Activated T-cell treated with anti-CD3 and anti-CD28 coated beads, Interleukin-2, amount 50 U/mL, for 48 hours (primary cell): ENCODE data around the gene MS4A2.
"Not testable (repeated sequence)": the region's sequence is repeated elsewhere in the genome, so short reads cannot be mapped to it uniquely, and the experiment has no call there.

Experiments used
- DNase-seq, 2 experiments: peaks; one replicate each; pipeline ENCODE4 v3.0.0-alpha.2; 2020

Gene MS4A2

DNA sequence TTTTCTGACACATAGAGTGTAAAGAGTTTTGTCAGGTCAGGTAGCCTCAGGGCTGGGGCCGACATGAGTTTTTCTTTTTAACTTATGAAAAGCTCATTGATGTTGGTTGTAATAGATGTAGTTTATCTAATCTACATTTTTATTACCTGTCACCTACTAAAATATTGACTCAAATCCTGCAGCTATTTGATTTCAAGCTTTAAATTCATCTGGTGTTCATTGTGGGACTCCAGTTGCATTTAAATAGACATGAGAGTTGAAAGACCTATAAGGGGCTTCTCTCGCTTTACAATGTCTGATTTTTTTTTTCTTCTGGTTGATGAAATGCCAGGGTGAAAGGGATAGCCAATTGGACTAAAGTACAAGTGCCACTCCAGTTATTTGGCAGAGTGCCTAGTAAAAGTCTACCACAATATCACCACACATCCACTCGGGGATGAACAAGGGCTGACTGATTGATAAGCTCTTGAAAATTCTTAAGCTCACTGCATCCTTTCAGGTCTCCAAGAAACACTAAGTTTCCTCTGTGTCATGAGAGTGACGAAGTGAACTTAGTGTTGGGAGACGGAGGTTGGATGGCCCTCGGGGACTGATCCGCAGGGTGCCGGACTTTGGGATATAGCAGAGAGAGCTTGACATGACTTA is 16.1 kb downstream of the MS4A2 start:
- DNase-seq: not testable (repeated sequence)

GRCh38 chr11:60108631-60109030 is 20.2 kb downstream of the MS4A2 start:
- DNase-seq: not testable (repeated sequence)

- DNase-seq: no peak
Measured at GRCh38 chr11:60111793-60112192, 23.3 kb downstream of the MS4A2 start.

DNA sequence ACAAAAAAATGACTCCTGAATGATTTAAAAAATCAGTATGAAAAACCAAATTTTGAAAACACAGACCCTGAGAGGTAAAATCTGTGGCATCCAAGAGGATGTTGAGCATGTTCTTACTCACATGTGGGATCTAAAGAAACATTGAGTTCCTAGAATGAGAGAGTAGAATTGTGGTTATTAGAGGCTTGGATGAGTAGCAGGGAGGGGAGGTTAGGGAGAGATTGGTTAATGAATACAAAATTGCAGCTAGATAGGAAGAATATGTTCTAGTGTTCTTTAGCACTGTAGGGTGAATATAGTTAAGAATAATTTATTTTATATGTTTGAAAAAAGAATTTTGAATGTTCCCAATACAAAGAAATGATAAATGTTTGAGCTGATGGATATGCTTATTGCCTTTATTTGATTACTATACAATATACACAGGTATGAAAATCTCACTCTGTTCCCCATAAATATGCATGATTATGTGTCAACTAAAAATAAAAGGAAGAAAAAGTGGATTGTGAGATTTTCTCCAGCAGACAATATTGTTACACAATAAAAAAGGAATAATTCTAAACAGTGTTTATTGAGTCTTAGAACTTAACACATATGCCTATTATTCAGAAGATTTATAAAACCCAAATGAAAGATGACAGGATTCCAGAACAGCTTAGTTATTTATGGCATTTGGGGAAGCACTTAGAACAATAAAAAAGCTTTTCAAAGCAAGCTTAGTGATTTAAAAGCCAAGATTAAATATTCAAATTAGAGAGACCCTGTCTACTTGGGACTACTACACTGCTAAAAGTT is 28.7 kb downstream of the MS4A2 start:
- no peak for DNase-seq

- DNase-seq: no peak
Measured at GRCh38 chr11:60118338-60118737, 29.9 kb downstream of the MS4A2 start.

GRCh38 chr11:60119710-60120109 is 31.2 kb downstream of the MS4A2 start:
- DNase-seq: no peak

- DNase-seq: no peak
Measured at GRCh38 chr11:60121264-60121663, 32.8 kb downstream of the MS4A2 start.

DNA sequence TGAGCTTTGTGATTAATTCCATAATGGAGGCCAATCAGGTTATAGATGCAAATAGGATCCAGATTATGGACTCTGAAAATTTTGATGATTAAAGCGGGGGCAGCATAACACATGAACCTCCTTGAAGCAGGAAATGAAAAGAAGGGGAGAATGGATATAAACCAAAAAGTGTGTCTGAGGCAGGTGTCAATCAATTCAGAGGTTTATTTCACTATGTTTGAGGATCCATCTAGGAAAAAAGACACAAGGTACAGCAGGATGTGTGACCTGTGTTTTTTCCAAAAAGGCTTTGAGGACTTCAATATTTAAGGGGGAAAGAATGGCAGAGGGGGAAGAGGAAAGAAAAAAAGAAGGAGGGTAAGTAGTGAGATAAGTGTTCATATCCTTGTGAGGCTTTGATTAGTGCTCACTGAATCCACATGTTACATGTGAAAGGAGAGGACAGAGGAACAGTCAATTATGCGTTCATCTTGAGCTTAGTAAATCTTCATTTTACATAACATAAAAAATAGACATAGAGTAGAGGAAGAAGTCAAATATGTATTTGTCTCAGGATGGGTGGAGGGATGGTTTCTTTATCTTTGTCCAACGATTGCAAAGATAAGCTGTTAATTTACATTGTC is 34.1 kb downstream of the MS4A2 start:
- DNase-seq: no peak

- DNase-seq: no peak
Measured at GRCh38 chr11:60124802-60125432, 36.5 kb downstream of the MS4A2 start.

DNA sequence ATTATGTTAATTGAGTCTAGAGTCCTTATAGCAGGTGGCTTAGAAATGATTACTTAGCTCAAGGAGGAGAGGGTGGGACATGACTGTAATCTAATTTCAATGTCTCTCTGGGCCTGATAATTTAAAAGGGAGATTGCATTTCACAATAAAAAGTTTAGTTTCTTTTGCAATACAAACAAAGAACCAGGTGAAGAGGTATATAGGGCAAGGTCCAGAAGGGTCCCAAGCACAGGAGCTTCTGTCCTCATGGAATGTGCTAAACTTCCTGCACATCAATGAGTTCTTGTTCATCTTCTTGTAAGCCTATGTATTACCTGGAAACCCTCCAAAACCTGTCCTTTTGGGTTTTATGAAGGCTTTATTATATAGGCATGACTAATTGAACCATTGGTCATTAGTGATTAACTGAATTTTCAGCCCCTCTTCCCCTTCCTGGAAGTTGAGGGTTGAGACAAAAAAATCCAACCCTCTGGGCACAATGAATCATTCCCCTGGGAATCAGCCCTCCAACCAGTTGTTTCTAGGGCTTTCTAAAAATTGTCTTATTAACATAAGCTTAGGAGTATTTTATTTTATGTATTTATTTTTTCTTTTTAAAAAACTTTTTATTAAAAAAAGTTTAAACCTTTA is 37.6 kb downstream of the MS4A2 start:
- DNase-seq: no peak

GRCh38 chr11:60127311-60127811 is 38.9 kb downstream of the MS4A2 start:
- no peak for DNase-seq

DNA sequence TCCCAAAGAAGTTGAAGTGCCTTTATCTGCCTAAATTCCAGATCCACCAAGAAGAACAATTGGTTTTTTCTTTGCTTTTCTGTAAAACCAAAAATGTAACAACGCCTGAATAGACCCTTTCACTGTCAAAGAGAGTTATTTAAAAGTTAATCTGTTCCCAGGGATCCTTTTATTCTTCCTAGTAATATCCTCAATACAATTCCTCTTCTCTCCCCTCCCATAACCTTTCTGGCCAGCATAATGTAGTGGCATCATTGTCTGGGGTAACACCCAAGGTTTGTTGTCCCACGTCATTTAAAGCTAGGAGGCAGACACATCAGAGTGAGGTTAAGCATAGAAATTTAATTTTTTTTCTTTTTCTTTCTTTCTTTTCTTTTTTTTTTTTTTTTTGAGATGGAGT is 39.9 kb downstream of the MS4A2 start:
- no peak for DNase-seq

- DNase-seq: not testable (repeated sequence)
Measured at GRCh38 chr11:60128866-60129265, 40.4 kb downstream of the MS4A2 start.

- DNase-seq: no peak
Measured at GRCh38 chr11:60129853-60130252, 41.4 kb downstream of the MS4A2 start.

DNA sequence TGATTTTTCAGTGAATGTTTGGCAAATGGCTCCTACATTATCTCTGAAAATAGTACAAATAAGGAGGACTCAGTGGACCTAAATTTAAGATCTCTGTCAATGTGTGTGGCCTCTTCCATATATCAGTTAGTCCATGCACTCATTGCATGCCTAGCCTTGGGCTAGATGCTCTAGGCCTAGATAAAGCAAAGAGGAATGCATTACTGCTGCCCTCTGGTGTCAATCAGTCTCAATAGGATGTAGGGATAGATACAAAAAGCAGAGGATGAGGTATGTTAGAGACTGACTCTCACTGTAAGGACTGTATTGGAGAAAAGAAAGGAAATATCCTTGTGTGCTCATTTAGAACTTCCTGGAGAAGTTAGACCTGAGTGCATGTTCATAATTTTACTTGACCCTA is 42.0 kb downstream of the MS4A2 start:
- no peak for DNase-seq

DNA sequence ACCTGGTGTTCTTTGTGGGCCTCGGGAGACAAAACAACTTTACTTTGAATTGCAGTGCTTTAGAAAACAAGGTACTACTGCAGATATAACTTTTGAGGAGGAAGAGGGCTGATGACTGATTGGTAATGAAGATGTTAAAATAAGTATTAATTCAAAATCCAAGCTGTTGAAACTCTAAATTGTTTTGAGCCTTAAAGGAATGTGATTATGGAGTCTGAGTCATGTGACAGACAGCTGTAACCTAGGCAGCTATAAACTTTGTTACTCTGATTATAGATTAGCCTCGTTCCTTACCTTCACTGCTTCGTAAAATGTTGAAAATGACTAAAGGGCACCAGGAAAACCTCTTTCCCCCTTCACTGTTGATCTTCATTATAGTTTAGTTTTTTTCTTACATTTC is 43.4 kb downstream of the MS4A2 start:
- DNase-seq: no peak

- DNase-seq: no peak
Measured at GRCh38 chr11:60133917-60134316, 45.5 kb downstream of the MS4A2 start.

DNA sequence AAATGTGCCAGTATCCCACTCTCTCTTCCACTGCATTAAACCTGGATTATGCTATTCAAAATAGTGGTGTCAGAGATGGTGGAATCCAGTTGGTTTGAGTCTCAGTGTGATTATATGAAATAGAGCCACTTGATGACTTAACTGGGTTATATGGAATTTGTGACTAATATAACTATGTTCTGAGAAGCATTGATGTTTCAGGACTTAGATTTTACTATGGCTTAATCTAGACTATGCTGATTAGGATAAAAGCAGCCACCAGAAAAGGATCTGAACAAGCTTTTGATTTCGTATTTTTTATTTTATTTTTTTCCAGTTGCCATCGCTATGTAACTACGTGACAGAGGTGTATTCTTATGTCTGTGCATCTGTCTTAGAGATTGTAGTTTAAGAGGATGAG is 55.3 kb downstream of the MS4A2 start:
- no peak for DNase-seq

GRCh38 chr11:60145677-60146076 is 57.2 kb downstream of the MS4A2 start:
- DNase-seq: no peak
